H9 (cell line): ENCODE measurements around the gene ZFP92. TPM values are rescaled to one million over a fixed set of nuclear protein-coding genes. Genes with fewer than 3 reads are reported as not detected.

Experiments
- DNase-seq: peaks from one replicate; pipeline ENCODE4 v3.0.0-alpha.2; 2017
- H2AFZ ChIP-seq: one replicate; pipeline ENCODE4 v1.6.1; 2013; ENCODE audit warnings: mild to moderate bottlenecking, low read length, control low read depth, moderate library complexity
- H2AK5ac ChIP-seq: 2 replicates; pipeline ENCODE4 v1.6.1; 2013; ENCODE audit warnings: low read length, control low read depth, mixed read lengths; ENCODE audit not compliant: insufficient read length
- H2BK120ac ChIP-seq: one replicate; pipeline ENCODE4 v1.6.1; 2013; ENCODE audit warnings: low read depth, mild to moderate bottlenecking, low read length, control low read depth, inconsistent platforms; ENCODE audit not compliant: poor library complexity, severe bottlenecking
- H2BK12ac ChIP-seq: 2 replicates; pipeline ENCODE4 v1.6.1; 2013; ENCODE audit warnings: low read length, control low read depth, mixed read lengths, low read depth; ENCODE audit not compliant: insufficient read length
- H2BK15ac ChIP-seq: 2 replicates; pipeline ENCODE4 v1.6.1; 2013; ENCODE audit warnings: low read depth, low read length, control low read depth
- H2BK20ac ChIP-seq: one replicate; pipeline ENCODE4 v1.6.1; 2013; ENCODE audit warnings: low read depth, mild to moderate bottlenecking, low read length, control low read depth, inconsistent platforms; ENCODE audit not compliant: poor library complexity, severe bottlenecking
- H2BK5ac ChIP-seq: 2 replicates; pipeline ENCODE4 v1.6.1; 2013; ENCODE audit warnings: low read length, control low read depth, mixed read lengths; ENCODE audit not compliant: insufficient read length
- H3K14ac ChIP-seq: 2 replicates; pipeline ENCODE4 v1.6.1; 2013; ENCODE audit warnings: low read length, control low read depth; ENCODE audit not compliant: insufficient read depth
- H3K18ac ChIP-seq: 2 replicates; pipeline ENCODE4 v1.6.1; 2013; ENCODE audit warnings: low read depth, mild to moderate bottlenecking, mixed read lengths, low read length, control low read depth; ENCODE audit not compliant: insufficient read length
- H3K23ac ChIP-seq: 2 replicates; pipeline ENCODE4 v1.6.1; 2013; ENCODE audit warnings: low read length, control low read depth, mixed read lengths, low read depth; ENCODE audit not compliant: insufficient read length
- H3K23me2 ChIP-seq: 2 replicates; pipeline ENCODE4 v1.6.1; 2013; ENCODE audit warnings: low read depth, mild to moderate bottlenecking, mixed read lengths, low read length, control low read depth; ENCODE audit not compliant: insufficient read length, poor library complexity, severe bottlenecking
- H3K27ac ChIP-seq: 2 replicates; pipeline ENCODE4 v1.5.1; 2013; ENCODE audit warnings: low read length, control low read depth, mixed read lengths, low read depth; ENCODE audit not compliant: insufficient read length
- H3K27me3 ChIP-seq: 2 replicates; pipeline ENCODE4 v1.6.1; 2013; ENCODE audit warnings: low read length, control low read depth, inconsistent platforms; ENCODE audit not compliant: insufficient read depth
- H3K4ac ChIP-seq: 2 replicates; pipeline ENCODE4 v1.6.1; 2013; ENCODE audit warnings: low read depth, mild to moderate bottlenecking, control low read depth, inconsistent platforms, low read length, moderate library complexity
- H3K4me1 ChIP-seq: 2 replicates; pipeline ENCODE4 v1.6.1; 2013; ENCODE audit warnings: low read length, control low read depth, inconsistent platforms; ENCODE audit not compliant: insufficient read depth
- H3K4me2 ChIP-seq: 2 replicates; pipeline ENCODE4 v1.6.1; 2013; ENCODE audit warnings: low read length, control low read depth, mixed read lengths; ENCODE audit not compliant: insufficient read length, insufficient read depth
- H3K56ac ChIP-seq: 2 replicates; pipeline ENCODE4 v1.6.1; 2013; ENCODE audit warnings: low read depth, mild to moderate bottlenecking, mixed read lengths, low read length, control low read depth; ENCODE audit not compliant: insufficient read length
- H3K79me1 ChIP-seq: 2 replicates; pipeline ENCODE4 v1.6.1; 2013; ENCODE audit warnings: low read depth, mild to moderate bottlenecking, moderate library complexity, low read length, control low read depth, inconsistent platforms; ENCODE audit not compliant: insufficient read depth, poor library complexity, severe bottlenecking
- H3K79me2 ChIP-seq: 2 replicates; pipeline ENCODE4 v1.6.1; 2013; ENCODE audit warnings: low read length, control low read depth, inconsistent platforms; ENCODE audit not compliant: insufficient read depth
- H3K9ac ChIP-seq: 2 replicates; pipeline ENCODE4 v1.6.1; 2013; ENCODE audit warnings: low read length, control low read depth, mixed read lengths; ENCODE audit not compliant: insufficient read length; ENCODE audit errors: extremely low read depth
- H3K9me3 ChIP-seq: one replicate; pipeline ENCODE4 v1.6.1; 2013; ENCODE audit warnings: low read depth, low read length, inconsistent platforms; ENCODE audit not compliant: control insufficient read depth
- H3T11ph ChIP-seq: one replicate; pipeline ENCODE4 v1.6.1; 2013; ENCODE audit warnings: mild to moderate bottlenecking, low read length, control low read depth, inconsistent platforms
- H4K20me1 ChIP-seq: one replicate; pipeline ENCODE4 v1.6.1; 2013; ENCODE audit not compliant: control insufficient read depth, insufficient read length, insufficient read depth
- H4K5ac ChIP-seq: 2 replicates; pipeline ENCODE4 v1.6.1; 2013; ENCODE audit warnings: low read depth, mild to moderate bottlenecking, mixed read lengths, low read length, control low read depth; ENCODE audit not compliant: insufficient read length
- H4K8ac ChIP-seq: replicated peaks from 2 replicates; pipeline ENCODE4 v1.6.1; 2013; ENCODE audit warnings: low read length, control low read depth, mixed read lengths, low read depth; ENCODE audit not compliant: insufficient read length
- H4K91ac ChIP-seq: 2 replicates; pipeline ENCODE4 v1.6.1; 2013; ENCODE audit warnings: low read depth, mild to moderate bottlenecking, moderate library complexity, mixed read lengths, low read length, control low read depth; ENCODE audit not compliant: insufficient read length
- H3K27ac Mint-ChIP-seq, 3 experiments: 2 replicates in 2 of 3; 3 replicates in 1 of 3; pipeline ENCODE4 v1.8.0; 2020 to 2021; ENCODE audit warnings: mixed read lengths in 3 of 3, mild to moderate bottlenecking in 1 of 3, moderate library complexity in 1 of 3
- H3K27me3 Mint-ChIP-seq: 2 replicates; pipeline ENCODE4 v1.8.0; 2021; ENCODE audit warnings: low read depth, mild to moderate bottlenecking, moderate library complexity, mixed read lengths
- H3K36me3 Mint-ChIP-seq, 3 experiments: 2 replicates in 2 of 3; 3 replicates in 1 of 3; pipeline ENCODE4 v1.8.0; 2020 to 2021; ENCODE audit warnings: low read depth in 3 of 3, mixed read lengths in 3 of 3; ENCODE audit not compliant: insufficient read depth in 1 of 3
- H3K4me1 Mint-ChIP-seq, 2 experiments: 2 replicates each; pipeline ENCODE4 v1.8.0; 2020; ENCODE audit warnings: mixed read lengths in 2 of 2
- H3K4me3 Mint-ChIP-seq, 2 experiments: 2 replicates in 1 of 2; 3 replicates in 1 of 2; pipeline ENCODE4 v1.8.0; 2020 to 2021; ENCODE audit warnings: mild to moderate bottlenecking in 2 of 2, mixed read lengths in 2 of 2, moderate library complexity in 1 of 2
- H3K9me3 Mint-ChIP-seq, 2 experiments: 2 replicates in 1 of 2; 3 replicates in 1 of 2; pipeline ENCODE4 v1.8.0; 2020; ENCODE audit warnings: mild to moderate bottlenecking in 2 of 2, mixed read lengths in 2 of 2, moderate library complexity in 1 of 2
- CTCF ChIP-seq: fragments of 200-600 bp; sonication (generic); conservative IDR thresholded peaks from 3 replicates; pipeline ENCODE4 v1.8.0; 2021; ENCODE audit warnings: antibody characterized with exemption, mild to moderate bottlenecking
- WGBS: extraction: QIAGEN DNeasy Blood & Tissue Kit; methylation state at CpG from one replicate; pipeline ENCODE4 v1.1.7; 2013; ENCODE audit warnings: missing lambda C conversion rate, low lambda C conversion rate, mixed read lengths; ENCODE audit not compliant: insufficient read length; ENCODE audit errors: extremely low coverage; 5-methylcytosine and 5-hydroxymethylcytosine counted together
- total RNA-seq: library from RNA; stranded (reverse); gene quantifications from 2 replicates; pipeline ENCODE4 v1.2.1, GENCODE V29; 2021

ZFP92 gene
- total RNA-seq, 1 experiment from 2014 or later, result 0.68 TPM

GRCh38 chrX:153444333-153445011 lies 33.2 kb downstream of the ZFP92 start:
- no peak overlapping the region for H3K56ac ChIP-seq
- H3K9me3 ChIP-seq, result peaks cover 10% of the 10 kb centered on the region
- Mint-ChIP-seq H3K27ac (no peak overlapping the region), H3K4me3 (no peak overlapping the region), H3K36me3 (peaks cover 0 to 4% (median 3%) of the 10 kb centered on the region in 3 experiments; a peak in 2 of 7 replicates), H3K4me1 (no peaks in the 10 kb centered on the region), H3K9me3 (peaks cover 46 to 63% of the 10 kb centered on the region in 2 experiments), H3K27me3 (peaks cover 4% of the 10 kb centered on the region; the same call in 1 of the 2 replicates)
- no peak overlapping the region for H3K18ac ChIP-seq
- H2BK20ac ChIP-seq, result no peak overlapping the region
- no peak overlapping the region for H2BK5ac ChIP-seq
- no peak overlapping the region for H2BK120ac ChIP-seq
- H2AFZ ChIP-seq, result no peak overlapping the region
- H3K4ac ChIP-seq, result no peak overlapping the region
- no peaks in the 10 kb centered on the region for H3K79me1 ChIP-seq
- no peaks in the 10 kb centered on the region for H3K4me1 ChIP-seq
- no peak overlapping the region for H3K9ac ChIP-seq
- H3K23ac ChIP-seq, result no peak overlapping the region
- H2BK15ac ChIP-seq, result no peak overlapping the region
- H3K4me2 ChIP-seq, result no peak overlapping the region
- no peak for DNase-seq
- no peak overlapping the region for H3K14ac ChIP-seq
- no peak overlapping the region for H4K8ac ChIP-seq
- H3K27ac ChIP-seq, result no peak overlapping the region
- H4K20me1 ChIP-seq, result no peaks in the 10 kb centered on the region
- WGBS, result no CpG with 5 or more reads among the region's 37 CpGs
- H3T11ph ChIP-seq, result no peak overlapping the region
- no peaks in the 10 kb centered on the region for H3K23me2 ChIP-seq
- no peak overlapping the region for H2AK5ac ChIP-seq
- no peak overlapping the region for H4K91ac ChIP-seq
- H3K27me3 ChIP-seq, result no peaks in the 10 kb centered on the region
- TF ChIP-seq CTCF, result no peak
- no peak overlapping the region for H4K5ac ChIP-seq
- no peaks in the 10 kb centered on the region for H3K79me2 ChIP-seq
- no peak overlapping the region for H2BK12ac ChIP-seq
